ENCODE results near the gene NALF2.

- TF ChIP-seq, protein P1, sequence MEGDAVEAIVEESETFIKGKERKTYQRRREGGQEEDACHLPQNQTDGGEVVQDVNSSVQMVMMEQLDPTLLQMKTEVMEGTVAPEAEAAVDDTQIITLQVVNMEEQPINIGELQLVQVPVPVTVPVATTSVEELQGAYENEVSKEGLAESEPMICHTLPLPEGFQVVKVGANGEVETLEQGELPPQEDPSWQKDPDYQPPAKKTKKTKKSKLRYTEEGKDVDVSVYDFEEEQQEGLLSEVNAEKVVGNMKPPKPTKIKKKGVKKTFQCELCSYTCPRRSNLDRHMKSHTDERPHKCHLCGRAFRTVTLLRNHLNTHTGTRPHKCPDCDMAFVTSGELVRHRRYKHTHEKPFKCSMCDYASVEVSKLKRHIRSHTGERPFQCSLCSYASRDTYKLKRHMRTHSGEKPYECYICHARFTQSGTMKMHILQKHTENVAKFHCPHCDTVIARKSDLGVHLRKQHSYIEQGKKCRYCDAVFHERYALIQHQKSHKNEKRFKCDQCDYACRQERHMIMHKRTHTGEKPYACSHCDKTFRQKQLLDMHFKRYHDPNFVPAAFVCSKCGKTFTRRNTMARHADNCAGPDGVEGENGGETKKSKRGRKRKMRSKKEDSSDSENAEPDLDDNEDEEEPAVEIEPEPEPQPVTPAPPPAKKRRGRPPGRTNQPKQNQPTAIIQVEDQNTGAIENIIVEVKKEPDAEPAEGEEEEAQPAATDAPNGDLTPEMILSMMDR (IDR thresholded peaks at IDR 0.05; ENCODE audit: borderline replicate concordance, extremely low read depth, low read length, poor library complexity, severe bottlenecking): no peak
- no peak for TF ChIP-seq EZH2 (IDR thresholded peaks at IDR 0.05; ENCODE audit: borderline replicate concordance, low read depth, low read length, severe bottlenecking)
These were observed 6.1 kb downstream of the NALF2 start for GRCh38 chrX:69510137-69510715.

Data from DND-41 (cell line).